GM13976 (cell line): Measurements from ENCODE around the gene ILF3.

Experiments used
- DNase-seq: peaks from one replicate; pipeline ENCODE4 v3.0.0; 2012; ENCODE audit warnings: low spot score
- CTCF ChIP-seq: IDR thresholded peaks from 2 replicates; pipeline ENCODE4 v1.5.1; 2012; ENCODE audit warnings: borderline replicate concordance, mild to moderate bottlenecking; ENCODE audit not compliant: insufficient read depth; ENCODE audit errors: extremely low read depth, missing control alignments, control extremely low read depth
- in situ Hi-C: fragments of 300-500 bp; cut with MboI; formaldehyde crosslinking; loops from one replicate; pipeline ENCODE4 v1.12.0; 2022; ENCODE audit warnings: low sequenced_read_pairs, mixed read lengths, inconsistent platforms; ENCODE audit not compliant: unreplicated experiment

The ILF3 gene

GRCh38 chr19:10631874-10632273 lies 22.3 kb upstream of the ILF3 start:
- no peak for DNase-seq
- in situ Hi-C loops = no loop called here
- no peak for TF ChIP-seq CTCF

DNA sequence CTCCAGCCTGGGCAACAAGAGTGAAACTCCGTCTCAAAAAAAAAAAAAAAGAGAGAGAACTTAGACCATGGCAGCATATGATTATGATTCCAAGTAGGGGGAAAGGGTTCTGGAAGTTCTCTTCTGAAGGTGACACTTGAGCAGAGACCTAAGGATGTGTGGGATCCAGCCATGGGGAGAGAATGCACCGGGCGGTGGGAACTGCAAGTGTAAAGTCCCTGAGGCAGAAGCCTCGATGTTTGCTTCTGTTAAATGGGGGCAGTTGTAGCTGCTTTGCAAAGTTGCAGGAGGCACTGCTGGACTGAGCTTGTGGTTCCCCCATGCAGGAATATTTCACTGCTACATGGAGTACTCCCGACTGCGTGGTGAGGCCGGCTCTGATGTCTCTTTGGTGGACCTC lies 19.7 kb upstream of the ILF3 start:
- DNase-seq = no peak
- in situ Hi-C loops = no loop called here
- no peak for TF ChIP-seq CTCF

- in situ Hi-C loops = no loop called here
- DNase-seq = no peak
- TF ChIP-seq CTCF = no peak
Measured at GRCh38 chr19:10634963-10635362, 19.2 kb upstream of the ILF3 start.

GRCh38 chr19:10636304-10636972 lies 17.7 kb upstream of the ILF3 start:
- no peak for DNase-seq
- no peak for TF ChIP-seq CTCF
- in situ Hi-C loops = no loop called here

DNA sequence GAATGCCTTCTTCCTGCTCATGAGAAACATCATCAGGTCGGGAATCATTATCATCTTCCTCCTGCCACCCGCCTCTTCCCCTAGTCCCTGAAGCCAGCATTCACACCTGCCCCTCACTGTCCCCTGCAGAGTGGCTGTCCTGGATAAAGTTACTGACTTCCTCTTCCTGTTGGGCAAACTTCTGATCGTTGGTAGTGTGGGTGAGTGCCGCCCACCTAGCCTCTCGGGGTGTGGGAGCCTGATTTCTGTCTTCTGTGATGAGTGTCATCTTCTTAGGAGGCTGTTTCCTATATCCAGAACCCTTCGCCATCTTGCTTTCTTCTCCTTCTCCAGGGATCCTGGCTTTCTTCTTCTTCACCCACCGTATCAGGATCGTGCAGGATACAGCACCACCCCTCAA lies 16.3 kb upstream of the ILF3 start:
- no peak for TF ChIP-seq CTCF

GRCh38 chr19:10639836-10640235 lies 14.3 kb upstream of the ILF3 start:
- peak; percentile 81 for DNase-seq
- no peak for TF ChIP-seq CTCF
- in situ Hi-C loops = loop anchor here (5.0 kb wide), 1 partner anchor 58 kb away; no protein-coding TSS in a partner anchor

More for the DNA sequence above, 16.3 kb upstream of the ILF3 start:
- DNase-seq = no peak
- in situ Hi-C loops = no loop called here
